Ectodermal cell (in vitro differentiated cells): ENCODE measurements around the gene FBXL15.
A peak's percentile ranks its signal among the peaks of the same experiment; 100 is the strongest.

Source experiments
- H3K27ac ChIP-seq: 2 replicates; pipeline ENCODE4 v1.7.0; 2013; ENCODE audit warnings: mild to moderate bottlenecking, low read depth, low read length; ENCODE audit not compliant: insufficient read depth, poor library complexity, severe bottlenecking
- H3K27me3 ChIP-seq: 2 replicates; pipeline ENCODE4 v1.7.0; 2013; ENCODE audit warnings: mild to moderate bottlenecking, low read length; ENCODE audit not compliant: insufficient read depth, control insufficient read depth, poor library complexity, severe bottlenecking
- H3K36me3 ChIP-seq: one replicate; pipeline ENCODE4 v1.7.0; 2013; ENCODE audit warnings: low read length; ENCODE audit not compliant: control insufficient read depth, insufficient read depth
- H3K4me1 ChIP-seq: one replicate; pipeline ENCODE4 v1.7.0; 2013; ENCODE audit warnings: low read length; ENCODE audit not compliant: control insufficient read depth, insufficient read depth
- H3K4me3 ChIP-seq: 2 replicates; pipeline ENCODE4 v1.7.0; 2013; ENCODE audit warnings: low read depth, low read length, control low read depth; ENCODE audit not compliant: insufficient read depth
- H3K9me3 ChIP-seq: 2 replicates; pipeline ENCODE4 v1.7.0; 2013; ENCODE audit warnings: mild to moderate bottlenecking, low read length, moderate library complexity; ENCODE audit not compliant: control insufficient read depth
- WGBS, 2 experiments: methylation state at CpG; one replicate each; pipeline ENCODE4 v1.1.7; 2013; ENCODE audit warnings: missing lambda C conversion rate in 2 of 2; 5-methylcytosine and 5-hydroxymethylcytosine counted together

Gene FBXL15

DNA sequence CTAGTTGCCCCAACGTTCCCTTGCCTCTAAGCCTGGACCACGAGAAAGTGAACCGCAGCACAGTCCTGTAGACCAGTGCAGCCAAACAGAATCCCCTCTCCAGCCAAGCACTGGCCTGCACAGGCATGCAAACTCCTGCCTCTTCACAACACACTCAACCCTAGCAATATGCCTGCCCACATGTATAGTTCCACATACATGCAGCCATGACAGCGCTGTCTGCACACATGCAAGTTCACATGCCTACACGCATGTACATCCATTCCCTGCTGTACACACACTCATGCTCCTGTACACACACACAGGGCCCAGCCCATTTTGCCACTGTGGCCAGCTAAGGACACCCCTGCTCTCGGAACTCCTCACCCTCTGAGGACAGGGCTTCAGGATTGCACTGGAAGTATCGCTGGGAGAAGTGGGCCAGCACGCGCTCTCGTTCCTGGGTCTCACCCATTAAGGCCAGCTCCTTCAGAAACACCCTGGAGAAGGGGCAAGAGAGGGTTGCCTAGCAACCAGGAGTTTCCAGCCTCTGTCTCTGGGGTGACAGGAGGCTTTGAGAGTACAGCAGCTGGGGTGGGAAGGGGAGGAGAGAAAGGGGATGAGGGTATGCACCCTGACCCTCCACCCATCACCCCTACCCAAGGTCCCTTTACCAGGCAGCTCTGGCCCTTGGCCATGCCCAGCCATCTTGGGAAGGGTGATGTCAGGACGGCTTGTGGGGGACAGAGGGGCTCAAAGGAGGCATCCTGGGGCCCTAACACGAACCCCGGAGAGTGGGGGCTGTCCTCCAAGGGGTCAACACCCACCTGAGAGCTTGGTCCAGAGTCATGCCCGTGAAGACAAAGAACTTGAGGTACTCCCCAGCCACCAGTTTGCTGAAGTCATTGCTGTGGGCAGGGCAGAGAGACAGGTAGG, 9.0 kb upstream of the FBXL15 start:
- H3K36me3 ChIP-seq, result no peaks in the 10 kb centered on the region
- H3K4me1 ChIP-seq, result peaks cover 68% of the 10 kb centered on the region
- WGBS, 2 experiments, result 89 to 90% methylated on average over 14 of the region's 14 CpGs
- H3K27me3 ChIP-seq, result peaks cover 62% of the 10 kb centered on the region
- H3K27ac ChIP-seq, result peak overlapping the region; percentile 36
- H3K4me3 ChIP-seq, result no peak overlapping the region
- no peaks in the 10 kb centered on the region for H3K9me3 ChIP-seq

DNA sequence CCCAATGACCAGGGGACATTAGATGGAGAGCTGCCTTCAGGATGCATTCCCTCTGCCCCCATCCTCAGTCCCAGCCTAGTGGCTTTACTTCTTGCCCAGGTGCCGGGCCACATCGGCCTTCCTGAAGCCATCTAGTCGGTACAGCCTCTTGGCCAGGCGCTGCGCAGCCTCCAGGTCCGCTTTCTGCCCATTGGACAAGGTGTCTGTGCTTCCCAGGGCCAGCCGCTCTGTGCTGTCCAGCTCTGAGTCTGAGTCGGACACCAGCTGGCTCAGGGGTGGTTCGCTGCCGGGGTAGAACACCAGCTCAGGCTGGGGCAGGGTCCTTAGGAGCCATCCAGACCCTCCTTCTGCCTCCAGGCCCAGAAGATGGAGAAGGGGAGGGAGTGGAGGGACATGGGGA, 8.3 kb upstream of the FBXL15 start:
- Histone ChIP-seq H3K27ac (peak overlapping the region; percentile 36), H3K4me3 (no peak overlapping the region), H3K27me3 (peaks cover 55% of the 10 kb centered on the region), H3K36me3 (no peaks in the 10 kb centered on the region), H3K9me3 (no peaks in the 10 kb centered on the region), H3K4me1 (peaks cover 68% of the 10 kb centered on the region)
- 93% methylated on average over 10 of the region's 10 CpGs for WGBS, 2 experiments

DNA sequence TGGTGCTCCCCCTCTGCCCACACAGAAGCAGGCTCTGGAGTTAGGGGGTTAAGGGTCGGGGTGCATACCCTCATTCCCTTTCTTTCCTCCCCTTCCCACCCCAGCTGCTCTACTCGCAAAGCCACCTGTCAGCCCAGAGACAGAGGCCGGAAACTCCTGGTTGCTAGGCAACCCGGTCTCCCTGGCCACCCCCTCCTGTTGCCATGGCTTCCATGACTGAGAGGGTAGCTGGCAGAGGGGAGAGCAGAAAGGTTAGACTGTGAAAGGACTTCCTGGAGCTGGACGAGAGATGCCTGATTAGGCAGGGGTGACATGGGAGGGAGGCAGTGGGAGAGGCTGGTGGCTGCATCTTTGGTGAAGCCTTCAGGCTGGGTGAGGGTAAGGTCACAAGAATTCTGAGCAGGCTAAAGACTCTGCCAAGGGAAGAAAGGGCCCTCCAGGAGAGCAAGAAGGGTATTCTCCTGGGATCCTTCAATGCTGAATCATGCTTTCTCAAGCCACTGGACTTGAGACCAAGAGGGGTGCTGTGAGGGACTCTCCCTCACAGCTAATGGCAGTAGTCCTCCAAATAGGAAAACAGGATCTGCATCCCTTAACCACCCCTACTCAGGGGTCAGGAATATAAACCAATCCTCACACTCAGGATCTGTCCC, 7.5 kb upstream of the FBXL15 start:
- Histone ChIP-seq H3K27me3 (peaks cover 48% of the 10 kb centered on the region), H3K4me1 (peaks cover 72% of the 10 kb centered on the region), H3K27ac (peak overlapping the region; percentile 78), H3K36me3 (no peaks in the 10 kb centered on the region), H3K9me3 (no peaks in the 10 kb centered on the region), H3K4me3 (no peak overlapping the region)
- WGBS, 2 experiments, result 12 to 13% methylated on average over 5 of the region's 5 CpGs

DNA sequence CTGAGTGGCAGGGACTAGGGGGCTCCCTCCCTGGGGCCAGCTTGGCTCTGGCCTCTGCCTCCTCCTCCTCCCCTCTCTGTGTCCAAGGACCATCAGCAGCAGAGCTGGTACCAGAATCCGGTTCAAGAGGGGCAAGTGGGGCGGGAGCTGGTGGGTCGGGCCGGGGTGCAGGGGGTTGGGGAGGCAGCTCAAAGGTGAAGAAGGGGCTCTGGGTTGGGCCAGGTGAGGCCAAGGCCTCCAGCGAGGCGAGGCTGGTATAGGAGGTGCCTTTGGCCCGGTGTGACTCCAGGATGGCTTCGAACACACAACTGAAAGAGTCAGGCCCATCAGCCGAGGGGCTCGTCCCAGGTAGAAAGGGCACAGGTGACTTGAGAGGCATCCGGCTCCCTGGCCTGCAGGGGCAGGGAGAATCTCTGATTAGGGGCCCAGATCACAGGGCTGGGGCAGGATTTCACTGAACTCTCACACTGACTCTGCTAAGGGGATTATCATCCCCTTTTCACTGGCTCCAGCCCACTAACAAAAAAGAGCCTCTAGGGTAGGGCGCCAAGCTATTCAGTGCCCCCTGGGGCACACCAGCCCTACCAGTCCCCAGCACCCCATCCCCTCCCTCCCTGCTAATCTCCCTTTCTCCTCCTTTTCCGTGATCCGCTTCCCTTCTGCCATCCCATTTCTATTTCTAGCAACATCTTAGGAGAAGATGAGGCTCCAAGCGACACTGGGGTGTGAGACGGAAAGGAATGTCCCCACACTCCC, 6.7 kb upstream of the FBXL15 start:
- Histone ChIP-seq H3K9me3 (no peaks in the 10 kb centered on the region), H3K4me3 (no peak overlapping the region), H3K36me3 (no peaks in the 10 kb centered on the region), H3K4me1 (peaks cover 79% of the 10 kb centered on the region), H3K27ac (no peak overlapping the region), H3K27me3 (peaks cover 45% of the 10 kb centered on the region)
- 73 to 79% methylated on average over 16 of the region's 16 CpGs for WGBS, 2 experiments

DNA sequence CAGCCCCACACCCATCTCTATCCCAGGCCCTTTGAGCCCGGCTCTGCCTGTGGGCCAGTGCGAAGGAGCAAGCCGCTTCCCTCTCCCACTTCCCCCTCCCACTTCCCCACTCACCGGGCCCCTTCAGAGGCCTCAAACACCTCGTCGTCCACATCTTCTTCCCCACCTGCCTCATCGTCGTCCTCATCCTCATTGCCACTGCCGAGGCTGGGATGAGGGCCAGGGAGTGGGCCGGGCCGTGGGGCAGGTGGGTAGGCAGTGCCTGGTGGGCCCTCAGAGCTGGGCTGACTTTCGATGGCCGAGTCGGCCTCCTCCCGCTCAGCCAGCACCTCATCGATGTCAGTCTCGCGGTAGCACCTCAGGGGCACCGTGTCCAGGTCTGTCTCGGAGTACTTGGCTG, 5.9 kb upstream of the FBXL15 start:
- Histone ChIP-seq H3K27me3 (peaks cover 37% of the 10 kb centered on the region), H3K27ac (no peak overlapping the region), H3K4me1 (peaks cover 75% of the 10 kb centered on the region), H3K36me3 (no peaks in the 10 kb centered on the region), H3K9me3 (no peaks in the 10 kb centered on the region), H3K4me3 (no peak overlapping the region)
- WGBS, 2 experiments, result 81 to 82% methylated on average over 20 of the region's 20 CpGs

DNA sequence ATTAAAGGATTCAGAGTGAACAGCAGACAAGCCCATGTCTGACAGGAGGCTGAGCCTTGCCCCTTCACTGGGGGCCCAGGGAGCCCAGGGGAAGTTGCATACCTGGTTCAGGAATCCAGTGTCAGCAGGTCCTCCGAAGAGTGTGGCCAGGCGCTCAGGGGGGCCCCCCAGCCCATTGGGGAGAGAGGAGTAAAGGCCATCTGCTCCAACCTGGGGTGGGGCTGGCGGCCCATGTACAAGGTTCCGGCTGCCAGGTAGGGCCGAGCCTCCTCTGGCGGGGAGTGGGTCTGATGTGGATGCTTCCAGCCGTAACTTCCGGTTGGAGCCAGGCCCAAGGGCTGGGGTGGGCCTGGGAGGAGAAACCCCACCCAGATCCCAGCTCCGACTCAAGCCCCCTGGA, 4.4 kb upstream of the FBXL15 start:
- no peaks in the 10 kb centered on the region for H3K9me3 ChIP-seq
- 88 to 90% methylated on average over 9 of the region's 9 CpGs for WGBS, 2 experiments
- no peaks in the 10 kb centered on the region for H3K36me3 ChIP-seq
- peaks cover 22% of the 10 kb centered on the region for H3K27me3 ChIP-seq
- no peak overlapping the region for H3K4me3 ChIP-seq
- H3K27ac ChIP-seq, result no peak overlapping the region
- peaks cover 67% of the 10 kb centered on the region for H3K4me1 ChIP-seq

DNA sequence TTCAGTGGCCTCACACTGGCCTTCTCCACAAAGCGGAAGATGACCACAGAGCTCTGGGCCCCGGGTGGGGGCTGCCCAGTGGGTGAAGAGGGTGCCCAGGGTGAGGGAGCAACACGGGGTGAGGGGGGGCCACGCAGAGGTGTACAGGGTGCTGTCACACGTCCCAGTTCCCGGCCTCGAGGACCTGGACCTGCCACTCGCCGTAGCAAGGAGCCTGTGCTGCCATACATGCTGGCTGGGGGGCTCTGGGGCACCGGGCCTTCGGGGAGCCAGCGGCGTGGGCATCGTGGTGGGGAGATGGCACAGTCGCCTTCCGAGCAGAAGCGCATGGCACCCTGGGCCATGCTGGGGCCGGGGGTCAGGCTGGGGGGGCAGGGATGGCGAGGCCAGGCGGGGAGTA, 3.9 kb upstream of the FBXL15 start:
- Histone ChIP-seq H3K9me3 (no peaks in the 10 kb centered on the region), H3K4me1 (peaks cover 64% of the 10 kb centered on the region), H3K27ac (no peak overlapping the region), H3K36me3 (no peaks in the 10 kb centered on the region), H3K4me3 (no peak overlapping the region), H3K27me3 (peaks cover 22% of the 10 kb centered on the region)
- WGBS, 2 experiments, result 91 to 93% methylated on average over 20 of the region's 20 CpGs

DNA sequence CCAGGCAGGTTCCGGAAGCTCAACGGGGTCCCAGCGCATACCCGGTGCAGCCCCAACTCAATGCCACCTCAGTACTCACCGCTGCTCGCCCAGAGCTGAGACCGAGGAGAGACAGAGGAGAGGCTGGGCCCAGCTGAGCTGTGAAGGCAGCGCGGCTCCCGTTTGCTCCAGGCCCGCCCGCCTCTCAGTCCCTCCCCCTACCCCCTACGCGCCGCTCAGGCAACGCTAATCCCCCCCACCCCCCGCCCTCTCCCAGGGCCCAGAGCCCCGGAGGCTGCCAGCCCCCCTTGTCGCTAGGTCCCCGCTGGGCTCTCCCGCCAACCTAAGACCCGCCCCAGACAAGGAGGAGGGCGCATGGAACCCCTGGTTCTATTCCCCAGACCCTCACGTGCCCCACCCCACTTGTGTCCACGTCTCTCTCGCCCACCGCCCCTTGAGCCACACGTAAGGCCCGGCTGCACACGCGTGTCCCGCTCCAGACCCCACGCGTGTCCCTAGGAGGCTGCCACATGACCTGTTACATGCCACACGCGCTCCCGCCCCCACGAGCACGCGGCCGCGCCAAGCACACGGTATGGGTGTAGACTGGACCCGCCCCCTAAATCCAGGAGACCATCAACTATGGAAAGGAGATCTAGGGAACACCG, 1.9 kb upstream of the FBXL15 start, which contains the start of gene PSD:
PSD (minus strand) TSS at position 164 of the 647 bp plus-strand sequence. CDS start 1,747 bp downstream, outside the sequence.
- H3K27me3 ChIP-seq, result peaks cover 21% of the 10 kb centered on the region
- H3K36me3 ChIP-seq, result peaks cover 7% of the 10 kb centered on the region
- peak within 1 kb of the TSS; percentile 89 for H3K4me3 ChIP-seq
- peaks cover 52% of the 10 kb centered on the region for H3K4me1 ChIP-seq
- 1 to 2% methylated on average over 40 to 44 of the region's 45 CpGs for WGBS, 2 experiments
- H3K27ac ChIP-seq, result peak within 1 kb of the TSS; percentile 68
- H3K9me3 ChIP-seq, result no peaks in the 10 kb centered on the region

DNA sequence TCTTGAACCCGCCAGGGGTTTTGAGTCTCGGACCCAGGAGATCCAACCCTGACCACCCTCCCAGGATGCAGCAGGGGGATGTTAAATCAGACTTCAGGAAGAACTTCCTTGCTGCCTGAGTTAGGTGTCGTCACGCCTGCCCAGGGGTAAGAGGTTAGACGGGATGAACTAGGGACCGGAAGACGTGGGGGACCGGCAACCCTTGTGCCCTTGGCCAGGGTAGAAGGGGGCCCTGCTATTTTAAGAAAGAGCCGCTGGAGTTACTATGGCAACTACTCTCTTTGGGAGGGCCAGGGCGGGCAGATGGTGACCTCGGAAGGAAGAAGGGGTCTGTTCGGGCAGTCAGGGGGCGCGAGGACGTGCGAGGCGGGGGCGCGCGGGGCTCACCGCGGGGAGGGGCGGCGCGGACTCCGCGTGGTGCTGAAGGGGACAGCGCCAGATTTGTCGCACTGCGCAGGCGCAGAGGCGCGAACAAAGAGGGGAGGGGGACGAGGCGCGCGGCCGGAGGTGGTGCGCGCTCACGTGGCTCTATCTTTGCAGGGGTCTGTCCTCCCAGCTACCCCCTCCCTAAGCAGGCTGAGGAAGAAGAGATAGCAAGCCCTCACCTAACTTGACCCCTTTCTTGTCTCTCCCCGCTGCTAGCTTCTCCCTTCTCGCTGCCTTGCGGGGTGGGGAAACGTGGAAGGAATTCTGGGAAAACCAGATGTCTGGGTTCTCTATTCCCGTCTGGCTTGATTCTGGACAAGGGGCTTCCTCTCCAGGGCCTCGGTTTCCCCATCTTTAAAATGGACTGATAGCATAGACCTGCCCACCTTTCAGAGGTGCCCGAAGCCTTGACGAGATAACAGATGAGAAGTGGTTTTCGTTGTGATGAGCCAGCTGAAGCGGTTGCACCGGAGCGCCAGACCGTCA, 1.1 kb upstream of the FBXL15 start:
- Histone ChIP-seq H3K4me1 (peaks cover 44% of the 10 kb centered on the region), H3K27ac (peak overlapping the region; percentile 68)
- 1% methylated on average over 54 of the region's 54 CpGs for WGBS, 2 experiments

More for the DNA sequence above, 1.1 kb upstream of the FBXL15 start:
- Histone ChIP-seq H3K36me3 (peaks cover 11% of the 10 kb centered on the region), H3K27me3 (peaks cover 21% of the 10 kb centered on the region), H3K4me3 (peak overlapping the region; percentile 89), H3K9me3 (no peaks in the 10 kb centered on the region)
